GM13976 (cell line): Measurements from ENCODE around the gene CNTNAP5.

Source experiments
- DNase-seq: peaks from one replicate; pipeline ENCODE4 v3.0.0; 2012; ENCODE audit warnings: low spot score
- CTCF ChIP-seq: IDR thresholded peaks from 2 replicates; pipeline ENCODE4 v1.5.1; 2012; ENCODE audit warnings: borderline replicate concordance, mild to moderate bottlenecking; ENCODE audit not compliant: insufficient read depth; ENCODE audit errors: extremely low read depth, missing control alignments, control extremely low read depth
- in situ Hi-C: fragments of 300-500 bp; cut with MboI; formaldehyde crosslinking; loops from one replicate; pipeline ENCODE4 v1.12.0; 2022; ENCODE audit warnings: low sequenced_read_pairs, mixed read lengths, inconsistent platforms; ENCODE audit not compliant: unreplicated experiment

CNTNAP5 gene

GRCh38 chr2:124652099-124652498 is 627.0 kb downstream of the CNTNAP5 start:
- in situ Hi-C loops = no loop called here
- no peak for TF ChIP-seq CTCF
- no peak for DNase-seq

- no peak for TF ChIP-seq CTCF
- in situ Hi-C loops = no loop called here
- no peak for DNase-seq
Observed at GRCh38 chr2:124658373-124658772, 633.3 kb downstream of the CNTNAP5 start.

- in situ Hi-C loops = no loop called here
- TF ChIP-seq CTCF = no peak
Observed at GRCh38 chr2:124661558-124661957, 636.5 kb downstream of the CNTNAP5 start.

GRCh38 chr2:124662946-124663644 is 638.0 kb downstream of the CNTNAP5 start:
- in situ Hi-C loops = no loop called here
- TF ChIP-seq CTCF = no peak
- DNase-seq = no peak

More at GRCh38 chr2:124661558-124661957, 636.5 kb downstream of the CNTNAP5 start:
- no peak for DNase-seq

GRCh38 chr2:124663645-124663997 is 638.5 kb downstream of the CNTNAP5 start:
- DNase-seq = no peak
- no peak for TF ChIP-seq CTCF
- in situ Hi-C loops = no loop called here

GRCh38 chr2:124664363-124664762 is 639.3 kb downstream of the CNTNAP5 start:
- no peak for TF ChIP-seq CTCF
- DNase-seq = no peak
- in situ Hi-C loops = no loop called here
